Uterus (tissue), 2 donors: Measurements from ENCODE around the gene PLEKHM3.

Source experiments
- POLR2A ChIP-seq, 2 donors: fragments of 450-650 bp; IDR thresholded peaks; one replicate each; pipeline ENCODE4 v1.6.1; 2016; ENCODE audit warnings: antibody characterized with exemption in 2 of 2, mild to moderate bottlenecking in 1 of 2, moderate library complexity in 1 of 2
- TF ChIP-seq, protein P1 (sequence below), 4 experiments: fragments of 200-600 bp in 2 of 4; fragments of 450-650 bp in 2 of 4; sonication (generic) in 2 of 4; IDR thresholded peaks; one replicate each; pipeline ENCODE4 v1.5.1; 2016 to 2019; ENCODE audit warnings: antibody characterized with exemption in 4 of 4, mild to moderate bottlenecking in 2 of 4, moderate library complexity in 1 of 4

DNA sequence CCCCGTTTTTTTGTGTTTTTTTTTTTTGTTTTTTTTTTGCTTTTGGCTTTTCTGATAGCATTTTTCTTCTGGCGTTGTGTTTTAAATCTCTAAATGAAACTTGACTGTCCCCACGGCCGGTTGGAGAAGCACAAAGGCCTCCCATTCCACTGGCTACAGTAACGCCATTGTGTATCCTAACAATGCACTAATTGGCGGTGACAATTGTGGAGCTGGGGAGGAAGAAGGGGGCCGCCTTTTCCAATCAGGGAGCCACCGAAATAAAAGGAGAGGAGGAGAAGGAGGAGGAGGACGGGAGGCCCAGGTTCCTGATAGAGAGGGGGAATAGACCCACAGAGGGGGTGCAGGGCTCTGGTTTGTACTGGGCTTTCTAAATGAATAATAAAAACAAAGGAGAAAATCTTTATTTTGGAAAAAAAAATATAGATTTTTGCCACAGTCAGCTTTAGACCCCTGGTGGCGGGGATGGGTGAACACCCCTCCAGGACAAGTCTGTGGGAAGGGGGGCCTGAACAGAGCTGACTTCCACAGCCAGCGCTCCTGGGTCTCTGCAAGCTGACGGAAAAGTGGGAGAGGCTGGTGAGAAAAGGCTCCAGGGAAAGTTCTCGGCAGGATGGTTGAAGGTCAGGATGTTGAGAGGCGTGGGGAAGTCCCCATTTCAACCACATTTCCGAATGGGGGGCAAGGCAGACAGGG lies 212.0 kb downstream of the PLEKHM3 start:
- TF ChIP-seq, protein P1, sequence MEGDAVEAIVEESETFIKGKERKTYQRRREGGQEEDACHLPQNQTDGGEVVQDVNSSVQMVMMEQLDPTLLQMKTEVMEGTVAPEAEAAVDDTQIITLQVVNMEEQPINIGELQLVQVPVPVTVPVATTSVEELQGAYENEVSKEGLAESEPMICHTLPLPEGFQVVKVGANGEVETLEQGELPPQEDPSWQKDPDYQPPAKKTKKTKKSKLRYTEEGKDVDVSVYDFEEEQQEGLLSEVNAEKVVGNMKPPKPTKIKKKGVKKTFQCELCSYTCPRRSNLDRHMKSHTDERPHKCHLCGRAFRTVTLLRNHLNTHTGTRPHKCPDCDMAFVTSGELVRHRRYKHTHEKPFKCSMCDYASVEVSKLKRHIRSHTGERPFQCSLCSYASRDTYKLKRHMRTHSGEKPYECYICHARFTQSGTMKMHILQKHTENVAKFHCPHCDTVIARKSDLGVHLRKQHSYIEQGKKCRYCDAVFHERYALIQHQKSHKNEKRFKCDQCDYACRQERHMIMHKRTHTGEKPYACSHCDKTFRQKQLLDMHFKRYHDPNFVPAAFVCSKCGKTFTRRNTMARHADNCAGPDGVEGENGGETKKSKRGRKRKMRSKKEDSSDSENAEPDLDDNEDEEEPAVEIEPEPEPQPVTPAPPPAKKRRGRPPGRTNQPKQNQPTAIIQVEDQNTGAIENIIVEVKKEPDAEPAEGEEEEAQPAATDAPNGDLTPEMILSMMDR (IDR thresholded peaks at IDR 0.05): no peak
- TF ChIP-seq POLR2A (IDR thresholded peaks at IDR 0.05): no peak
